HG03064 (cell line): Measurements from ENCODE around the gene PGA5.
"Not testable (repeated sequence)": the region's sequence is repeated elsewhere in the genome, so short reads cannot be mapped to it uniquely, and the experiment has no call there.

Source experiments
- ATAC-seq: cut with Tn5 transposase; IDR thresholded peaks from one replicate; pipeline ENCODE4 v1.9.1; 2021; ENCODE audit warnings: low read depth; ENCODE audit not compliant: unreplicated experiment

Gene PGA5

GRCh38 chr11:61222692-61223091 lies 18.3 kb upstream of the PGA5 start:
- not testable (repeated sequence) for ATAC-seq

- not testable (repeated sequence) for ATAC-seq
Observed at GRCh38 chr11:61226457-61227137, 14.4 kb upstream of the PGA5 start.

DNA sequence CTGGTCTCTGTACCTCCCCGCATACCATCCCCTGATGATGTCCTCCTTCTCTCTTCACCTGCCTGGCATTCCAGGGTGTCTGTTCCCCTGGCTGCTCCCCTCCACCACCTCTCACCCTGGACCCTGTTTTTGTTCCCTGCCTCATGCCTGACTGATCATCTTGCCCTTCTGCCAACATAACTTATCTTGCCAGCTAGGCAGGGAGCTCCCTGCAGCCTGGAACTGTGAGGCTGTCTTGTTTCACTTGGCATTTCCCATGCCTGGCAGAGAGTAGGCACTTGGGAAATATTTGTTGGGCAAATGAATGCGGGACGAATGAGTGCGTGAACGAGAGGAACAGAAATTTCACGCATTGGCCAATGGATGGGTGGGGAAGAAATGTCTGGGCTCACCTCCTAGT lies 11.5 kb upstream of the PGA5 start:
- ATAC-seq, result not testable (repeated sequence)

DNA sequence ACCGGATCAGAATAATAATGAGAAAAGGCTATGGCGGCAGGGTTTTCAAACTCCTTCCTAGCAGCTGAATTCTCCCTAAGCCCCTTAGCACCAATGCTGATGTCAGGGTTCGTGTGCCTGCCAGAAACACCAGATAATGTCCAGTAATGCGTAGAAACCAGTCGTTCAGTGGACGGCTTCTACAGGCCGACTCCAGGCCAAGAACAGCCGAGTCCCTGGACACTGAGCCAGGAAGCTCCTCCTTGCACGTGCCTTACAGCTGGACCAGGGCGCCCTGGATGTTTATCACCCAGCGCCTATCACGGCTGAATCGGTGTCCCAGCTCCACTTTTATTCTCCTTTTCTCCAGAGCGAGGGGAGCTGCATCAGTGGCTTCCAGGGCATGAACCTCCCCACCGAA lies 9.9 kb upstream of the PGA5 start:
- ATAC-seq, result not testable (repeated sequence)

GRCh38 chr11:61231585-61231984 lies 9.4 kb upstream of the PGA5 start:
- not testable (repeated sequence) for ATAC-seq

DNA sequence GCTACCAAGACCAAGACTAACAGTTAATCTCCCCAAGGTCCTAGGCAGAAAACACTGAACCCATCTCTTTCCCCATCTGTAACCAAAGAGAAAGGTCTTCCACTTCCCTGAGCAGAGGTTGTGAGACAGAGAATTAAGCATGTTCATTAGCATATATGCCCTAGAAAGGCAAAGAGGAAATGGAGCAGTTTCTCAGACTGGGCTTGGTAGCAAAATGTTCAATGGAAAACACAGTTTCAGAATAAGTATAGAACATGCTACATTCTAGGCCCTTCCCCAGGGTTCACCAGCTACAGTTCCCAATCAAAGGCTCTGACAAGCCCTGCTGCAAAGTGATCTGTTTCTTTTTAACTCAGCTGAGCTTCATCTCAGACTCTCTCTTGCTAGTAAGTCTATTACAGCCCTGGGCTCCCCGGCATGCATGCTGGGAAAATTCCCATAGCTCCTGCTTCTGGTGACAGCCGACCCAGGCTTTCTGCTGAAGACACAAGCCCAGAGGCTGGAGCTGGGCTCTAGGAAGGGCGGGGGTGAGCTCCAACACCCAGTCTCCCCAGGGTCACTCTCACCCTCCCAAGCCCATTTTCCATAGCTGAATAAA lies 8.3 kb upstream of the PGA5 start:
- ATAC-seq, result not testable (repeated sequence)

GRCh38 chr11:61237130-61237529 lies 3.8 kb upstream of the PGA5 start:
- ATAC-seq, result not testable (repeated sequence)

GRCh38 chr11:61240288-61240687 lies 687 bp upstream of the PGA5 start:
- ATAC-seq, result not testable (repeated sequence)

DNA sequence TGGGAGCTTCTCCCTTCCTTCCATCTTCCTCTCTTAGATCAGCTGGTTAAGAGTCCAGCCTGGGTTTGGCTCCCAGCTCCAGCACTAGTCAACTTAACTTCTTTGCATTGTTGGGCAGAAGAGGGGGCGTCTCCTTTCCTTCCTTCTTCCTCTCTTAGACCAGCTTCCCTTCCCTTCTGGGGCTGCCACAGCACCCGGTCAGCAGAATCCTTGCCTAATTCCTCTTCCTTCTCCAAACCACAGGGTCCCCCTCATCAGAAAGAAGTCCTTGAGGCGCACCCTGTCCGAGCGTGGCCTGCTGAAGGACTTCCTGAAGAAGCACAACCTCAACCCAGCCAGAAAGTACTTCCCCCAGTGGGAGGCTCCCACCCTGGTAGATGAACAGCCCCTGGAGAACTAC lies 551 bp downstream of the PGA5 start:
- not testable (repeated sequence) for ATAC-seq

DNA sequence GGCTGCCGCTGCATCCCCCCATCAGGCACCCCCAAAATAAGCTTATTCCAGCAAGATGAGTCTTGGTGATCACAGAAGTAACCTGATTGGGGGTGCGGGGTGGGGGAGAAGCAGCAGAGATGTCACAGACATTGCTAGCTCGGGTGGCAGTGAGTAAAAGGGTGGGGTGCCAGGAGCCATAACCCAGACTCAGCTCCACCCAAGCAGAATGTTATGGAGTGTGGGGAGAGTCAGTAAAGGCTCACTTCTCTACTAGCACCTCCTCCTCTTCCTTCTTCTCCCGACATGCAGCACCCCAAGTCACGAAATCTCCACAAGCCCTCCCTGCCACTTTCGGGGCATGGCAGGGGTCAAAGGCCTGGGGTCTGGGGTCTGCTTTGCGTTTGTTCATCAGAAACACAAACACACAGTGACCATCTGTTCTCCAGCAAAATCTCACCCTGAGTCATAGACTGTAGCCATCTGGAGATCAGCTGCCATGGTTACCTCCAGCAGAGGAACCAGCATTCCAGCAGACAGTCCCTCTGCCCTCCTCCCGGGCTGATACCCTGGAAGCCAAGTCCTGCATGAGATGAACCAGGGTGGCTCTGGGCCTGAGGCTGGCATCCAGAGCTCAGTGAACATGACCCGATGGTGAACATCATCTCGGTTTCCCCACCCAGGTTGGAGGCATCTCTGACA lies 4.4 kb downstream of the PGA5 start:
- not testable (repeated sequence) for ATAC-seq

- not testable (repeated sequence) for ATAC-seq
Observed at GRCh38 chr11:61248071-61248470, 7.1 kb downstream of the PGA5 start.

DNA sequence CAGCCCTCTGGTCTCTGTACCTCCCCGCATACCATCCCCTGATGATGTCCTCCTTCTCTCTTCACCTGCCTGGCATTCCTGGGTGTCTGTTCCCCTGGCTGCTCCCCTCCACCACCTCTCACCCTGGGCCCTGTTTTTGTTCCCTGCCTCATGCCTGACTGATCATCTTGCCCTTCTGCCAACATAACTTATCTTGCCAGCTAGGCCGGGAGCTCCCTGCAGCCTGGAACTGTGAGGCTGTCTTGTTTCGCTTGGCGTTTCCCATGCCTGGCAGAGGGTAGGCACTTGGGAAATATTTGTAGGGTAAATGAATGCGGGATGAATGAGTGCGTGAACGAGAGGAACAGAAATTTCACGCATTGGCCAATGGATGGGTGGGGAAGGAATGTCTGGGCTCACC lies 8.2 kb downstream of the PGA5 start:
- ATAC-seq, result not testable (repeated sequence)

- not testable (repeated sequence) for ATAC-seq
Observed at GRCh38 chr11:61250796-61251765, 10.1 kb downstream of the PGA5 start.

DNA sequence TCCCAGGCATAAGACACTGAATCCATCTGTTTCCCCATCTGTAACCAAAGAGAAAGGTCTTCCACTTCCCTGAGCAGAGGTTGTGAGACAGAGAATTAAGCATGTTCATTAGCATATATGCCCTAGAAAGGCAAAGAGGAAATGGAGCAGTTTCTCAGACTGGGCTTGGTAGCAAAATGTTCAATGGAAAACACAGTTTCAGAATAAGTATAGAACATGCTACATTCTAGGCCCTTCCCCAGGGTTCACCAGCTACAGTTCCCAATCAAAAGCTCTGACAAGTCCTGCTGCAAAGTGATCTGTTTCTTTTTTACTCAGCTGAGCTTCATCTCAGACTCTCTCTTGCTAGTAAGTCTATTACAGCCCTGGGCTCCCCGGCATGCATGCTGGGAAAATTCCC lies 11.4 kb downstream of the PGA5 start:
- ATAC-seq, result not testable (repeated sequence)

DNA sequence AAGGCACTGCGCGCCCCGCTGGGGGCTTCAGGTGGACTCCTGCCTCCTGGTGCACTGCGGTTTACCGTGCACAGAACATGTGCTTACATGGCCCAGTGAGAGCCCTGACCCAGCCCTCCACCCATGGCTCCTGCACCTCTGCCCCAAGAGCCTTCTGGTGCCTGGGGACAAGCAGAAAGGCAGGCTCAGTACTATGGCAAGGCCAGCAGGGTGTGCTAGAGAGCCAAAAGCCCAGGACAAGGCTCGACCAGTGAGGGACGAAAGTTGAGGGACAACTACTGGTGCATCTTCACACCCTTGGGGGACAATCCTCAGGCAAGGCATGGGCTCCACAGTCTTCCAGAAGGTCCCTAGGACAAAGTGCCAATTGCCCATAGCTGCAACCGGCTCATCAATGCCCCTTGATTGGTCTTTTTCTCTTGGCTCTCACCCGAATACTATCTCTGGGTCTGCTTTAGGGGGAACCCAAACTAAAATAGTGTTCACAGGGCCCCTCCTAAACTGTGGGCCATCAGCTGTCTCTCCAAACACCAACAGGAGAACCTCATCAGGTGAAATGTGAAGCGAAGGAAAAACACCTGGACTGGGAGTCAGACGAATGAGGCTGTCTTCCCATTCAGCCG lies 13.5 kb downstream of the PGA5 start:
- ATAC-seq, result no peak

GRCh38 chr11:61256710-61257482 lies 15.9 kb downstream of the PGA5 start:
- ATAC-seq, result no peak

DNA sequence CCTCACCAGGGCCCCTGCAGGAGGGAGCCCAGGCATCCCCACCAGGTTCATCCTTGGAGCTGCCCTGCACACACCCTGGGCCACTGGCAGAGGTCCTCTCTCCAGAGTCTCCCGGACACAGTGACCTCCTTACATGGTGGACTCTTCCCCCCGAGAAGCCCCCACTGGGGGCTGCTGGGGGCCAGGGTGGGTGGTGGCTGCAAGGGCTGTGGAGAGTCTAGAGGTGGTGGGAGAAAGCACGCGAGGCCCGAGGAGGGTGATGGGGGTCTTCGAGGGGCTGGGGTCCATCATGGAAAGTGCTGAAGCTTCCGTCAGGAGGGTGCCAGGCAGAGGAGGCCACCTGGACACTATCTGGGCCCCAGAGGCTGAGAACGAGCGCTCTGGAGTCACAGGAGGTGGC lies 17.6 kb downstream of the PGA5 start:
- ATAC-seq, result no peak

DNA sequence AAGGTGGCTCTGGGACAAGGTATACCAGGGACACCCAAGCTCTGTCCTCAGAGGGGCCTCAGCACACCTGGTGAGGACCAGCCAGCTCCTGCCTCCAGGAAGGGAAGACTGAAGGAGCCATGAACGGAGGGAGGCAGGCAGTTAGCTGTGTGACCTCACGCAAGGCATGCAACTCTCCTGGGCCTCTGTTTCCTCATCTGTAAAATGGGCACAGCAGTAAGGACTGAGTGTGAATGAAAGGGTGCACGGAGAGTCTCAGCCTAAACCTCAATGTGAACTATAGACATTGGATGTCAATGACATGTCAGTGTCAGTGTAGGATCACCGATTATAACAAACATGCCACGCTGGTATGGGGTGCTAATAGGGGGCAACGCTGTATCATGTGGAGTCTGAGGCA lies 18.4 kb downstream of the PGA5 start:
- ATAC-seq, result no peak

- no peak for ATAC-seq
Observed at GRCh38 chr11:61264371-61264770, 23.4 kb downstream of the PGA5 start.
